LoVo (cell line): ENCODE measurements around the gene TEX14.
"Not testable (repeated sequence)": the region's sequence is repeated elsewhere in the genome, so short reads cannot be mapped to it uniquely, and the experiment has no call there.

Experiments used
- DNase-seq: peaks from one replicate; pipeline ENCODE4 v3.0.0-alpha.2; 2016; ENCODE audit warnings: low spot score

The TEX14 gene

DNA sequence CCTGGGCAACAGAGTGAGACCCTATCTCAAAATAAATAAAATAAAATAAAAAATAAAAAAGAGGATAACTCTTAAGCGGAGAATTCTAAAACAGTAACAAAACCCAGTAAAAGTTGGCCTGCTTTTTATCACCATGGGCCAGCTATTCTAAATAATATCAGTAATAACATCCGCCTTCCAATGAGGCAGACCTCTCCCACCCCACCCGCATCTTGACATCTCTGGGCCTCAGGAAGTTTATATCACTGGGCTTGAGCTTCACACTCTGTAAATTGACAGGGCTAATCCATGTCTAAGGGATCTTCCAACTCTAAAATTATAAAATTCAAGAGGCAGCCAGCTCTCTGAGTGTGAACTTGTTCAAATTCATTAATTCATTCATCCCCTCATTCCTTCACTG lies 94.5 kb downstream of the TEX14 start:
- no peak for DNase-seq

DNA sequence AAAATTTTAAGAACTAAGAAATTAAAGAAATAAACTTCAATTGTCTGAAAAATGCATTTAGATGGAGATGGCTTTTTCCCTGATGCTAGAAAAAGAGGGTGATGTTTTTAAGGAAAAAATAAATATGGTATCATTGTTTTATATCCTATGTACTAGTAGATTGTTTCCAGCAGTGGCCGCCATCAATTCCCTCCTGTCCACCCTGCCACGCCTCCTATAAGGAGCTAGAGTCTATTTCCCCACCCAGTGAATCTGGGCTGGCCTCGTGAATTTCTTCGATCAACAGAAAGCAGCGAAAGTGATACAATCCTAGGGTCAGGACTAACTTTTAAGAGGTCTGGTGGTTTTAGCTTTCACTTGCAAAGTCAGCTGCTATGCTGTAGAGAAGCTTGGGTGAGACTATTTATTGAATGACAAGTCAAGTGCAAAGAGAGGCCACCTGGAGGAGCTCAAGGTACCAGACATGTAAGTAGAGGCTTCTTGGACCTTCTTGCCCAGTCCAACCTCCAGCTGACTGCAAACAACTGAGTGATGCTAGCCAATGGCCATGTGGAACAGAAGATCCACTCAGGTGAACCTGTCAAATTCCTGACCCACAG lies 96.6 kb downstream of the TEX14 start:
- no peak for DNase-seq

DNA sequence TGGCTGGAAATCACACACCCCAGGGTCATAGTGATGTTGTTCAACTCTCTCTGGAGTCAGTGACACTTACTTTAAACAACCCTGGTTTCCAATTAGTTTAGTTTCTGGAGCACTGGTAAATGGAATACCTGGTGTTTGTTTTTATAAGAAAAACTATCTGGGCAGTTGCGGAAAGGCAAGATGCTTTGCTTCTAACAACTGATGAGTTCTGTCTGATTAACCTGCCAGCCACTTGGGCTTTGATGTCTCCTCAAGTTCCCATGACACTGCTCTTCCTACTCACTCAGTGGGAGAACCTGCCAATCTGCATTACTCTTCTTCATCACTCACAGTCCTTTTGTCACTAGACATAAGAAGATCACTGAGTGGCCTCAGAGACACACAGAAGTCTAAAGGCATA lies 98.7 kb downstream of the TEX14 start:
- no peak for DNase-seq

DNA sequence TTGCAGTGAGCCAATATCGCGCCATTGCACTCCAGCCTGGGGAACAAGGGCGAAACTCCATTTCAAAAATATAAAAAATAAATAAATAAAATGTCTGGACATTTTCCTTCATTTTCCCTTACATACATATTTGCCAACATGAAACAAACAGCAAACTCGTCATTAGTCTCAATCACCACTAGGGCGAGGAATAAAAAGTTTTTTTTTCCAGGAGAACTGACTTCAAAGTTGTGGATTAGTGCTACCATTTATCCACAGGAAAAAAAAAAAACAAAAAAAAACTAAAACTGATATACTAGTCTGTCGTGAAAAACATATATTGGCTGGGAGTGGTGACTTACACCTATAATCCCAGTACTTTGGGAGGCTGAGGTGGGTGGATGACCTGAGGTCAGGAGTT lies 100.4 kb downstream of the TEX14 start:
- DNase-seq = no peak

DNA sequence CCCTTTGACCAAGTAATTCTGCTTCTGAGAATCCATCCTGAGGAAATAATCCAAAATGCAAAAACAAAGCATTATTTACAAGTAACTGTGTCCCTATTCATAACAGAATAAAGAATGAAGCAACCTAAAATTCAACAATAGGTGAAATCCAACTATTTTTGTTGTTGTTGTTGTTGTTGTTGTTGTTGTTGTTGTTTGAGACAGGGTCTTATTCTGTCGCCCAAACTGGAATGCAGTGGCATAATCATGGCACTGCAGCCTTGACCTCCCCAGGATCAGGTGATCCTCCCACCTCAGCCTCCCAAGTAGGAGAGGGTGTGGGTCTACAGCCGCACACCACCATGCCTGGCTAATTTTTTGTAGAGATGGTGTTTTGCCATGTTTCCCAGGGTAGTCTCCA lies 101.5 kb downstream of the TEX14 start:
- no peak for DNase-seq

DNA sequence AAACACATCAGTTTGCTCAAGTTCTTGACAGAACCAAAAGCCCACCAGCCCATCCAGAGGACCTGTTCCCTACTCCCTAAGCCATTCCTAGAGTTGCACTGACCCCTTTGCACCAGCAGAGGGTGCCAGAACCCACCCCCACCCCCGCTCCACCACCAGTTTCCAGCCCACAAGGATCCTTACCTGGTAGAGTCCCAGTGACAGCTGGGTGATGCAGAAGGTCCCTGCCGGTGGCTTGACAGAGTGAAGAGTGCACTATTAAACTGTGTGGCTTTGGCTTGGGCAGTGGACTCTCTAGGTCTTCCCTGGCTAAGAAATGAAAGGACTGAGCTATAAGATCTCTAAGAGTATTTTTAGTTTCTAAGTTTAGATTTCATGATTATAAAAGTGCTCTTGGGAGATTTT lies 104.1 kb downstream of the TEX14 start:
- DNase-seq = peak; percentile 65

DNA sequence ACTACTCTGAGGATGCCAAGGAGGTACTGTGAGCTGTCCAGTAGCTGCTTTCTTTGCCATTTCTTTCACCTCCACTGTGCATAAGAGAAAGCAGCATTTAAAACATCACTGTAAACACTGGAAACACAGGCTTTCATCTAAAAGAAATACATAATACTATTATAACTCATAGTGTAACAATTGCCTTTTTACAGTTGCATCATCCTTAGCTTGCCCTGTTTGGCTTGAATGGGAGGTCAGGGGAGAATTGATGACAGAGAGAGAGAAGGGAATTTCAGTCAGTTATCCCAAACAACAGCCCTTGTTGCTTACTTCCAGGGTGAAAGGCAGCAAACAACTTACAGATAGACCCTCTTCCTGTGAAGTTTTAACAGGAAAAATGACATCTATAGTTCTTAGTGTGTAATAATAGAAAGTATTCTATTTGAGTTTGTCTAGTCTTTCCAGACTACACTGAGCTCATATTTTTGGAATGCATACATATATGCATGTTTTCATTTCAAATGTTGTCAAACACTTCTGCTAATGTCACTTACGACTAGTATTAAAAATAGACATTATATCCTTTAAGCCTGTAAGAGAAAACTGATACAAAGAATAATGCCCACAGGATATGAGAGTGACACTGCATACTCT lies 105.7 kb downstream of the TEX14 start:
- DNase-seq = no peak

DNA sequence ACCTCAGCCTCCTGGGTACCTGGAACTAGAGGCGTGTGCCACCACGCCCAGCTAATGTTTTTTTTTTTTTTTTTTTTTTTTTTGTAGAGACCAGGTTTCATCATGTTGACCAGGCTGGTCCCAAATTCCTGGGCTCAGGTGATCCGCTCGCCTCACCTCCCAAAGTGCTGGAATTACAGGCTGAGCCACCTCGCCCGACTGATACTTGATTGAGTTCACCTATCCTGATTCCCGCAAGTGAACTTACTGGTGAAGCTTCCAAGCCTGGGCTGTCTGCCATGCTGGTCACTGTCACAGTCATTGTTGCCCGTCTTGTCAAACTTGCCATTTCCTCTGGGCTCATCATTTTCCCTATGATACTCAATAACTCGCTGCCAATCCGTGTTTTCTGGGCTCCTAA lies 106.3 kb downstream of the TEX14 start:
- DNase-seq = no peak

DNA sequence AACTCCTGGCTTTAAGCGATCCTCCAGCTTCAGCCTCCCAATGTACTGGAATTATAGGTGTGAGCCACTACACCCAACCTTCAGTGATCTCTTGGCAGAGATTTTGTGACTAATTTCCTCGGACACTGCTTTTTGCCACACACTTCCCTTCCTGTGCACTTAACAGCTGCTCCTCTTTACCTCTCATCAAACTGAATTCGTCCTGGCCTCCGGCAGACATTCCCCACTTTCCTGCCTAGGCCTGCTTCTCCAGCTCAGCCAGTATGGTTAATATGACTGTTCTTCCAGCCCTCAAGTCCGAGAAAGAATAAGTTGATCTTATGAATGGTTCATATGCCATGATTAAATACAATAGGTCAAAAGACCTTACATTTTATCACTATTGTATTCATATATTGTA lies 108.4 kb downstream of the TEX14 start:
- DNase-seq = no peak

DNA sequence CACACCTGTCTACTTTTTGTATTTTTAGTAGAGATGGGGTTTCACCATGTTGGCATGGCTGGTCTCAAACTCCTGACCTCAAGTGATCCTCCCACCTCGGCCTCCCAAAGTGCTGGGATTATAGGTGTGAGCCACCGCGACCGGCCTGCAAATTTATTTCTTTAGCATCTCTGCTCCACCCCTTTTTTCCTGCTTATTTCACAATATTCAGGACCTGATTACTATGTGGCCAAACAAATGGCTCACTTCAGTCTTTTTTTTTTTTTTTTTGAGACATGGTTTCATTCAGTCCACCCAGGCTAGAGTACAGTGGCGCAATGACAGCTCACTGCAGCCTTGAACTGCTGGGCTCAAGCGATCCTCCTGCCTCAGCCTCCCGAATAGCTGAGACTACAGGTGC lies 109.1 kb downstream of the TEX14 start:
- DNase-seq = not testable (repeated sequence)

DNA sequence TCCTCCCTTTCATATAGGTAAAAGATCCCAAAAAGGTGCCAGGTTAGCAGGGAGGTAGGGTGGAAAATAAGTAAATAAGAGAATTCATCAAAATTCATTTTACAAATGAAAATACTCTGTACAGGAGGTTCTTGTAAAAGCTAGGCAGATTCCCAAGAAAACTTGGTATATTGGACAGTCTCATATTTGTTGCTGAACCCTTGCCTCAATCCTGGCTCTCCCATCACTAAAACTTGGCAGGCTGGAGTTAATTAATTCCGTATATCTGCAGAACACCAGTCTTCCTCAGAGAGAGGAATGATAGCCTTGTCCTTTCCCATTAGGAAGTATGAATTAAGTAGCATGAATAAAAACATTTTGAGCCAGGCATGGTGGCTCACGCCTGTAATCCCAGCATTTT lies 111.2 kb downstream of the TEX14 start:
- no peak for DNase-seq

DNA sequence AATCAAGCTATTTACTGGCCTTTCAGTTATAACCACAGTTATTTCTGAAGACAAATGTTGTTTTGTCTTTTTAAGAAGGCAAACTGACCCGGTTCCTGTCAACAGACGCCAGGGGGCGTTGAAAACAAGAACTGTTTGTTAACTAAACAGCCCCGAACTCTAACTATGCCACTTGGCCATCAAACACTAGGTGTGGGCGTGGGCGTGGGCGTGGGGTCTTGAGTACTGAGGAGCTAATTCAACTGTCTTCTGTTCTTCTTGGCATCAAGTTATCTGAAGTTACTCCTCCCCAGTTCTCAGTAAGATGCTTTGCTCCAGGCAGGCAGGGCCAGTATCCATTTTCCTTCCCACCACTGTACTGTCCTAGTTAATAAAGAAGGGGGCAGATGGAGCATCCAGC lies 114.1 kb downstream of the TEX14 start:
- peak; percentile 59 for DNase-seq

DNA sequence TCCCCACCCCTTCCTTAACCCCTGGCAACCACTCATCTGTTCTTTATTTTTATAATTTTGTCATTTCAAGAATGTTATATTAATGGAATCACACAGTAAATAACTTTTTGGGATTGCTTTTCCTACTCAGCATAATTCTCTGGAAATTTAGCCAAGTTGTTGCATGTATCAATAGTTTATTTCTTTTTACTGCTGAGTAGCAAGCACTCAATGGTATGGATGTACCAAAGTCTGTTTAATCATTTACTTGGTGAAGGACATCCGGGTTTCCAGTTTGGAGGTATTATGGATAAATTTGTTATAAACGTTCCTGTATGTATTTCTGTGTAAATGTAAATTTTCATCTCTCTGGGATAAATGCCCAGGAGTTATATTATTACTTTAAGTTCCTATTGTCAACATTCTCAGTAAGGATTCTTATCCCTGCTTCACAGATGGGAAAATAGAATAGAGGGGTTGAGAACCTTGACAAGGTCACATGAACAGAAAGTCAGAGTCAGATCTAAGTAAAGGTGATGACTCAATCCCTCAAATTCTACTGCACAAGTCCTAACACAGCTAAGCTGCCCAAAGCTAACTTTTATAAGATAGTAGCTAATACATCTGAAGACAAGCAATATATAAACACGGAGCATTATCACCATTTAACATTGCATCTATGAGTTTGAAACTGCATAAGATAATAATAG lies 115.0 kb downstream of the TEX14 start:
- DNase-seq = no peak

DNA sequence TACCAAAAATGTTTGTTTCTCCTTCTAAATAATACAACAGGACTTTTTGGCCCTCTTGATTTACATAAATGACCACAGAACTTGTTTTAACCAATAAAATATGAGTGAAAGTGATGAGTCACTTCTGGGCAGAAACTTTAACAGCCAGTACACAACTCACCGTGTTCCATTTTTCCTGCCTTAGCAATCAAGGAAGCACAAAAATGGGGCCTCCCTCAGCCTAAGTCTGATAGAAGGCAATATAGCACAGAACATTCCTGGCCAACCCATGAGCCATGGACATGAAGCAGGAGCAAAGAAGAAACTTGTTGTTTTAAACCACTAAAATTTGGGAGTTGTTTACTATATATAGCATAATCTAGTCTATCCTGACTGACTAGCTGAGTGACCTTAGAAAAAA lies 116.3 kb downstream of the TEX14 start:
- peak; percentile 50 for DNase-seq

DNA sequence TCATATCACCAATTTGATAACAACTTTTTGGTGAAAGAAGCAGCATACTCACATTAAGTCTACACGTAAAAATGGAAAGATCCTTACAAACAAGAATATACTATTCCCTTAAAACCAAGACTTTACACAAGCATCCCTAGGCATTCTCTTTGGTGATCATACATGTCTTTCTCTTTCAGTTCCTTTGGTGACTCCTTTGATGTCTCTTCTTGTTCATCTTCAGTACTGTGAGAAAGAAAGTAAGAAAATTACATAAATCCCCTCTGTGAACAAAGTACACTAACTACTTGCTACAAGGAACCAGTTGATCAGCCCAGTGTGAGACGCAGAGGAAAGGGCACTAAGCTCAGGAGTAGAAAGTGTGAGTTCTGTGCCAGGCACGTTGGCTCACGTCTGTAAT lies 117.8 kb downstream of the TEX14 start:
- no peak for DNase-seq

DNA sequence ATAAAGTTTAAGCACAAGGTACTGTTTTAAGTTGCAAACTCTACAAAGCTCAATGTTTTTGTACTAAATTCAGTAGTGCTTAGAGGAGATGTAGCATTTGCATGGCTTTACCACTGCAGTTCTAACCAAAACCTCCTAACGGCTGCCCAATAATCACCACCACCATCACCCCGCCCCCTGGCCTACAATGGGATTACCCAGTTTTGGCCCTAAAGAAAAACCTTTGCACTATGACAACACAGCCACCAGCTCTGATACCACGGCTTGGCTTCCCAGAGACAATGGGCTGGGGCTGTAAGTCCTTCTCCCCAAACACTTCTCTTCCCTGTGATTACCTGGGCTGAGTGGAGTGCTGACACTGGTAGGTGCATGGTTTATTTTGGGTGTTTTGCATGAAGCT lies 119.0 kb downstream of the TEX14 start:
- no peak for DNase-seq

DNA sequence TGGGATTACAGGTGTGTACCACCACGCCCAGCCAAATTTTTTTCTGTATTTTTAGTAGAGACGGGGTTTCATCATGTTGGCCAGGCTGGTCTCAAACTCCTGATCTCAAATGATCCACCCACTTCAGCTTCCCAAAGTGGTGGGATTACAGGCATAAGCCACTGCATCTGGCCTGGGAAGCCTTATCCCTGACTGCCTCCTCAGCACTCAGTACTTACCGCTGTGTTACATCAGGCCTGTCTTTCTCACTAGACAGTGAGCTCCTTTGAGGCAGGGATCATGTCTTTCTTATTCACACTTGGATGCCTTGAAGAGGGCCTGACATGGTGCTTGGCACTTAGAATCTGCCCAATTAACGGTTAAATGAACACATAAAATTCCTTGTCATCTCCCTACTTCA lies 121.1 kb downstream of the TEX14 start:
- no peak for DNase-seq

DNA sequence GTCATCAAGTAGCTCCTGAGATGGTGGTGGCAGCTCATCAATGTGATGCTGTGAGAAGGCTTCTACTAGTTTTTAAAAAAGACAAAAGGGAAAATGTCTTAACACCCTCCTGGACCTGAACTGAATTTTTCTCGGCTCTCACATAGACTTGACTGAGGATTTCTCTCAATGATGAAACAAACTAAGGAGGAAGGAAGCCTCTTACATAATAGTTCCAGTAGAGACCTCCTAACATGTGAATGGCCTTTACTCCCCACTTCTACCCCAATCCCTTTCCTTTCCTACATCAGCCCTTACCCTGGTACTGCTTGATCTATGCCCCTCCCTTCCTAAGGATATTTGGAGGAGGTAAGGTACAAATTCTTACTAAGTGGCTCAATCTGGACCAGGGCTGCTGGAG lies 122.6 kb downstream of the TEX14 start:
- no peak for DNase-seq

DNA sequence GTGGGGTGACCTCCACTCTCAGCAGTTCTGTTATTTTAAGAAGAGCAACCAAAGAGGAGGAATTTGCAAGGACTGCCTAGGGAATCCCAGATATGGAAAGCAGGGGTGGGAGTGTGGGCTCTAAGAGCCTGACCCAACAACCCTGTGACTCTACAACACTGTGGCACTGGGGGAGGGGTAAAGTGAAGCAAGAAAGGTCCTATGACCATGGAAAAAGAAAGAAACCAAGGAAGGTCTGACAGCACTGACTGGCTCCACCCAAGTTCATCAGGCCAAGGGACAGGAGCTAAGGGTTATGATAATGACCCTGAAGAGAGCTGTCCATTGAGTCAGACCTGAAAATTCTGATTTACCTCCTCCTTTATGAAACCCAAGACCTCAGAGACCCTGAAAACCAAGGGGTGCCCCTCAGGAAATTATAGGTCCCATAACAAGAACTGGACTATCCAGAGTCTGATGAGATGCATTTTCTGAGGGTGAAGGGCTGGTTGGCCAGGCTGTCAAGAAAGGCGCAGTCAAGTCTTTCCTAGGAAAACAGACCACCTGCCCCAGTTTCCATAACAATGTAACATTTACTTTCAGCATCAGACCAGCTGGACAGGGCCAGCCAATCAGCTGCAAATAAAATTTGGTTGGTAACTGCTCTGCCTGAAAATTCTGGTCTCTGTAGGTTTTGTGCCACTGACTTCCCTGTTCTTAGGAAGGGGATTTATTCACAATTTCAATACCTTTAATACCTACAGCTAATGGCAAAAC lies 123.6 kb downstream of the TEX14 start:
- DNase-seq = no peak

DNA sequence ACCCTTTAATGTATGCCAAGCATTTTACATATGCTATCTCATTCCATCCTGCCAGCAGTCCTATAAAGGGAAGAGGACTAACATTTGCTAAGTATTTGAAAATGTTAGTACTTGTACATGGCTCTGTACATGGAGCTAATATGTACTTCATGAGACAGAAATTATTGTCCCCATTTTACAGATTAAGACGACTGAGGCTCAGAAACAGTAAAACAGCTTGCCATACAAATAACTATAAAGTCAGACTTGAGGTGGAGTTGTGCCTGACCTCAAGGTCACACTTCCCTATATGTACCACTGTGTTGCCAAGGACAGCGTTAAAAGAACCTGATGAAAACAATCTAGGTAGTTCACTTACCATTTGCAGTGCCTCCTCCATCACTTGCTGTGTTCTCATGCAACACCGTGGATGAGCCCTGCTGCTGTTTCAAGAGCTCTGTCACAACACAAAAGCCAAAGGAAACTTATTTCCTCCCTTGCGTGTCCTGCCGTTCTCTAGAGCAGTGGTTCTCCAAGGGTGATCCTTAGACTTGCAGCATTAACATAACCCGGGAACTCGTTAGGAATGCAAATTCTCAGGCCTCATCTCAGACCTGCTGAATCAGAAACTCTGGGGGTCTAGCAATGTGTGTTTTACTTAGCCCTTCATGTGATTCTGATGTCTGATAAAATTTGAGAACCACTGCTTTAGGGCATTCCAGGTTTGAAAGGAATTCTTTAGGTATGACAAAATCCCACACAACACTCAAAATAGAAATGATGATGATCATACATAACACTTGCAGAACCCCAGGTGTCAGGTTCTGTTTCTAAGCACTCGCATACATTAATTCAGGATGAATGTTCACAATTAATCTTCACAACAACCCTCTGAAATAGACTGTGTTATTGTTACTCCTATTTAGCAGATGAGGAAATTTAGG lies 126.2 kb downstream of the TEX14 start:
- DNase-seq = no peak

DNA sequence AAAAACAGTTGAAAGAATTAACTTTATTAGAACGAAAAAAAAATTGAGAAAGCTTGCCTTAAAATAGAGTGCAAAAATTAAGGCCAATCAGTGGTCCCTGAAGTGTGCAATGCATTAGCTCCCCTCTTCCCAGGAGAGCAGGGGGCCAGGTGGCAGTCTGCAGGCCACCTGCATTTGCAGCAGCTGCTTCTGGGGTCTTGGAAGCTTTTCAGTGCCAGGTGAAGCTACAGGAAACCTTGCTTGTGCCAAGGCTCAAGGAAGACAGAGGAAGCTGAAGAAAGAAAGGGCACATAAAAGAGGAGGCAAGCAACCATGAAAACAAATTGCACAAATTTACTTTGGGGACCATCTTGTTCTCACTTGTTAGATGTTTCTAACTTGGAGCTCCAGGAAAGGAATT lies 126.9 kb downstream of the TEX14 start:
- DNase-seq = no peak

DNA sequence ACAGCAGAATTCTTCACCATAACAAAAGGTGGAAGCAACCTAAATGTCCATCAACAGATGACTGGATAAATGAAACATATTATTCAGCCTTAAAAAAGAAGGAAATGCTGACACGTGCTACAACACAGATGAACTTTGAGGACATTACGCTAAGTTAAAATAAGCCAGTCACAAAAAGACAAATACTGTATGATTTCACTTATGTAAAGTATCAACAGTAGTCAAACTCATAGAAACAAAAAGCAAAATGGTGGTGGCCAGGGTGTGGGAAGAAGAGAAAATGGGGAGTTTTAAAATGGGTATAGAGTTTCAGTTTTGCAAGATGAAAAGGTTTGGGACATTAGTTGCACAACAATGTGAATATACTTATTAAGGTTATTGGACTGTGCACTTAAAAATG lies 127.6 kb downstream of the TEX14 start:
- DNase-seq = no peak
